Vagina (tissue), 2 donors: ENCODE data around the gene CISH.

Experiments used
- CTCF ChIP-seq, 3 experiments: fragments of 450-650 bp in 2 of 3; fragments of 200-600 bp in 1 of 3; sonication (generic) in 1 of 3; IDR thresholded peaks; one replicate each; pipeline ENCODE4 v1.5.1; 2017 to 2019; ENCODE audit warnings: antibody characterized with exemption in 3 of 3, mild to moderate bottlenecking in 2 of 3, moderate library complexity in 2 of 3
- POLR2A ChIP-seq, 2 donors: fragments of 450-650 bp; IDR thresholded peaks; one replicate each; pipeline ENCODE4 v1.6.1; 2017; ENCODE audit warnings: antibody characterized with exemption in 2 of 2, mild to moderate bottlenecking in 2 of 2, moderate library complexity in 2 of 2
- POLR2AphosphoS5 ChIP-seq, 2 donors: sonication (generic); formaldehyde crosslinking; IDR thresholded peaks; one replicate each; pipeline ENCODE4 v1.9.0; 2017; ENCODE audit warnings: antibody characterized with exemption in 2 of 2, mild to moderate bottlenecking in 2 of 2, low read depth in 1 of 2; ENCODE audit not compliant: insufficient read depth in 1 of 2

DNA sequence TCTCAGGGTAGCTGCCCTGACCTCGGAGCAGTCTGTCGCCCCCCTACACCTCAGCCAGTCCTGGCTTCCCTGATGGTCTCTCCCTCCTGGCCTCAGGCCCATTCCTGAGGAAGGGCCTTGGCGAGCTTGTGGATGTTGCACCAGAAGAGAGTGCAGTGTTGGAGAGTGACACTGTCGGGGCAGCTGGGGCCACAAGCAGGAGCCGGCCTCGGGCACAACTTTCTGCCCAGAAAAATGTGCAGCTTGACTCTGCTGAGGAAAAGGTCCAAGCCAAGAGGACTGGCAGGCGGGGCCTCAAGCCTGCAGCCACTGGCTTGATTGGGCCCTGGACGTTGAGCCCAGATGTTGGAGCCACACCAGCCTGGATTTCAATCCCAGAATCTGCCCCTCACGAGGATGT, 29.5 kb downstream of the CISH start:
- TF ChIP-seq CTCF (IDR thresholded peaks at IDR 0.05) (no peak), POLR2AphosphoS5 (IDR thresholded peaks at IDR 0.05; ENCODE audit: insufficient read depth in 1 of 2, low read depth in 1 of 2) (no peak), POLR2A (IDR thresholded peaks at IDR 0.05) (no peak)
